Endodermal cell (in vitro differentiated cells): ENCODE data around the gene OR2B2. TPM values are rescaled to one million over a fixed set of nuclear protein-coding genes. Genes with fewer than 3 reads are reported as not detected.

ENCODE experiments used
- DNase-seq: peaks from one replicate; pipeline ENCODE4 v3.0.0-alpha.2; 2017
- H3K27ac ChIP-seq: 2 replicates; pipeline ENCODE4 v1.5.1; 2013; ENCODE audit warnings: mild to moderate bottlenecking, low read depth, low read length, moderate library complexity
- H3K27me3 ChIP-seq: 2 replicates; pipeline ENCODE4 v1.6.1; 2013; ENCODE audit warnings: mild to moderate bottlenecking, low read length, moderate library complexity; ENCODE audit not compliant: insufficient read depth, control insufficient read depth, poor library complexity, severe bottlenecking
- H3K36me3 ChIP-seq: 2 replicates; pipeline ENCODE4 v1.7.0; 2013; ENCODE audit warnings: mild to moderate bottlenecking, low read length, moderate library complexity; ENCODE audit not compliant: control insufficient read depth, insufficient read depth
- H3K4me1 ChIP-seq: one replicate; pipeline ENCODE4 v1.7.0; 2013; ENCODE audit warnings: low read length; ENCODE audit not compliant: control insufficient read depth, insufficient read depth
- H3K4me3 ChIP-seq: 2 replicates; pipeline ENCODE4 v1.5.1; 2013; ENCODE audit warnings: mild to moderate bottlenecking, low read length, moderate library complexity
- H3K9ac ChIP-seq: 2 replicates; pipeline ENCODE4 v1.6.1; 2013; ENCODE audit warnings: mild to moderate bottlenecking, low read length, moderate library complexity; ENCODE audit not compliant: poor library complexity, severe bottlenecking; ENCODE audit errors: extremely low read depth
- H3K9me3 ChIP-seq: 2 replicates; pipeline ENCODE4 v1.6.1; 2013; ENCODE audit warnings: mild to moderate bottlenecking, low read length, moderate library complexity; ENCODE audit not compliant: control insufficient read depth
- H3K27ac Mint-ChIP-seq: 2 replicates; pipeline ENCODE4 v1.8.0; 2020; ENCODE audit warnings: mixed read lengths
- H3K27me3 Mint-ChIP-seq: 2 replicates; pipeline ENCODE4 v1.8.0; 2021; ENCODE audit warnings: mild to moderate bottlenecking, mixed read lengths; ENCODE audit not compliant: insufficient read depth
- H3K36me3 Mint-ChIP-seq: 2 replicates; pipeline ENCODE4 v1.8.0; 2020; ENCODE audit warnings: low read depth, mixed read lengths
- H3K4me1 Mint-ChIP-seq: 2 replicates; pipeline ENCODE4 v1.8.0; 2020; ENCODE audit warnings: mixed read lengths
- H3K4me3 Mint-ChIP-seq: 2 replicates; pipeline ENCODE4 v1.8.0; 2020; ENCODE audit warnings: mild to moderate bottlenecking, moderate library complexity, mixed read lengths
- H3K9me3 Mint-ChIP-seq: 2 replicates; pipeline ENCODE4 v1.8.0; 2020; ENCODE audit warnings: mild to moderate bottlenecking, mixed read lengths
- WGBS, 2 experiments: methylation state at CpG; one replicate each; pipeline versions ENCODE4 v1.1.5 to v1.1.7; 2013; ENCODE audit warnings: missing lambda C conversion rate in 2 of 2, mixed read lengths in 1 of 2; ENCODE audit not compliant: insufficient coverage in 1 of 2, insufficient read length in 1 of 2; 5-methylcytosine and 5-hydroxymethylcytosine counted together
- total RNA-seq, 2 donors: library from RNA; stranded (reverse); fragmentation: NEBNext Ultra II Directional in 1 of 2; extraction: Animal tissue kit (Norgen Biotek cat#: 25700) in 1 of 2; gene quantifications; 2 replicates in 1 of 2; 3 replicates in 1 of 2; pipeline ENCODE4 v1.2.1, GENCODE V29; 2021
- TF ChIP-seq, protein P1 (sequence below): fragments of 200-600 bp; sonication (generic); conservative IDR thresholded peaks from 2 replicates; pipeline ENCODE4 v1.5.0; 2021; ENCODE audit warnings: antibody characterized with exemption, mild to moderate bottlenecking

Gene OR2B2
- total RNA-seq, 2 donors from 2014 or later, result not detected

DNA sequence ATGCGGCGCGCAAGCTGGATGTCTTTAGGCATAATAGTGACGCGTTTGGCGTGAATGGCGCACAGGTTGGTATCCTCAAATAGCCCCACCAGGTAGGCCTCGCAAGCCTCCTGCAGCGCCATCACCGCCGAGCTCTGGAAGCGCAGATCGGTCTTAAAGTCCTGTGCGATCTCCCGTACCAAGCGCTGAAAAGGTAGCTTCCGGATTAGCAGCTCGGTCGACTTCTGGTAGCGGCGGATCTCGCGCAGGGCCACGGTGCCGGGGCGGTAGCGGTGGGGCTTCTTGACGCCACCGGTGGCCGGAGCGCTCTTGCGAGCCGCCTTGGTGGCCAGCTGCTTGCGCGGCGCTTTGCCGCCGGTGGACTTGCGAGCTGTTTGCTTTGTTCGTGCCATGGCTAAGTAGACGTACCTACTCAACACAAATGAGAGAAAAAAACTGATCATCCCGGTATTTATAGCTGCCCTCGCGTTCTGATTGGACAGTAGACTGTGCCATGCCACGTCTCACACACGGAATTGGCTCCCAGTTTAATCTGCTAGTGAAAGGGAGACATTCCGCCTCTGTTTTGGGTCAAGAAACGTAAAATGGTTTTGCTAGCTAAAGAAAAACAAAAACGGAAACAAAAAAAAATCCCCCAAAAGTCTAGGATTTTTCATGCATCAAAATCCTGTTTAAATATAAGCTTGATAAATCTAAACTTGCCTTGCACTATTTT is 40.1 kb downstream of the OR2B2 start:
- peak overlapping the region; percentile 94 for H3K27ac ChIP-seq
- no peaks in the 10 kb centered on the region for H3K4me1 ChIP-seq
- H3K4me3 ChIP-seq, result peak overlapping the region; percentile 81
- 31 to 41% methylated on average over 35 to 49 of the region's 49 CpGs for WGBS, 2 experiments
- Mint-ChIP-seq H3K4me1 (peaks cover 28% of the 10 kb centered on the region), H3K27ac (peak overlapping the region; percentile 99), H3K36me3 (no peaks in the 10 kb centered on the region), H3K9me3 (peaks cover 3% of the 10 kb centered on the region), H3K4me3 (peak overlapping the region; percentile 83), H3K27me3 (no peaks in the 10 kb centered on the region)
- H3K27me3 ChIP-seq, result no peaks in the 10 kb centered on the region
- peak overlapping the region; percentile 89 for H3K9ac ChIP-seq
- TF ChIP-seq, protein P1, sequence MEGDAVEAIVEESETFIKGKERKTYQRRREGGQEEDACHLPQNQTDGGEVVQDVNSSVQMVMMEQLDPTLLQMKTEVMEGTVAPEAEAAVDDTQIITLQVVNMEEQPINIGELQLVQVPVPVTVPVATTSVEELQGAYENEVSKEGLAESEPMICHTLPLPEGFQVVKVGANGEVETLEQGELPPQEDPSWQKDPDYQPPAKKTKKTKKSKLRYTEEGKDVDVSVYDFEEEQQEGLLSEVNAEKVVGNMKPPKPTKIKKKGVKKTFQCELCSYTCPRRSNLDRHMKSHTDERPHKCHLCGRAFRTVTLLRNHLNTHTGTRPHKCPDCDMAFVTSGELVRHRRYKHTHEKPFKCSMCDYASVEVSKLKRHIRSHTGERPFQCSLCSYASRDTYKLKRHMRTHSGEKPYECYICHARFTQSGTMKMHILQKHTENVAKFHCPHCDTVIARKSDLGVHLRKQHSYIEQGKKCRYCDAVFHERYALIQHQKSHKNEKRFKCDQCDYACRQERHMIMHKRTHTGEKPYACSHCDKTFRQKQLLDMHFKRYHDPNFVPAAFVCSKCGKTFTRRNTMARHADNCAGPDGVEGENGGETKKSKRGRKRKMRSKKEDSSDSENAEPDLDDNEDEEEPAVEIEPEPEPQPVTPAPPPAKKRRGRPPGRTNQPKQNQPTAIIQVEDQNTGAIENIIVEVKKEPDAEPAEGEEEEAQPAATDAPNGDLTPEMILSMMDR, result peak; percentile 51
- no peaks in the 10 kb centered on the region for H3K36me3 ChIP-seq
- DNase-seq, result peak; percentile 89
- H3K9me3 ChIP-seq, result no peaks in the 10 kb centered on the region

DNA sequence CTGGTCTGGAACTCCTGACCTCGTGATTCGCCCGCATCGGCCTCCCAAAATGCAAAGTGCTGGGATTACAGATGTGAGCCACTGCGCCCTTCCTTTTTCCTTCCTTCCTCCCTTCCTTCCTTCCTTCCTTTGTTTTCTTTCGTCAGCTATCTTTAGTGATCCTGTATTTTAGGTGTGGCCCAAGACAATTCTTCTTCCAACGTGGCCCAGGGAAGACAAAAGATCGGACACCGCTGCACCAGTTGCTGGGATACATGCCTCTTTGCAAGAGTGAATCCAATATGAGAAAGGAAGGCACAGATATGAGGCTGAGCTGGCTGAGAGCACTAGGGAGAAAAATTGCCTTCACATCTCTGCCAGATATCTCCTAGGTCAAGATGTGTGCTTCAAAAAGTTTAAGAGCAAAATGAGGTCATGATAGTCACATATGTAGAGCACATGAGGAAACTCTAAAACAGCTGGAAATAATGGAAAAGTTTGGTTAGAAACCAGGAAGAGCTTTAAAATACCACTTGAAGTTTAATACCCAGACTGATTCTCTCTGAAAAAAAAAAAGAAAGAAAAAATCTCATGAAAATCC is 41.8 kb downstream of the OR2B2 start:
- Histone ChIP-seq H3K36me3 (no peaks in the 10 kb centered on the region), H3K27ac (no peak overlapping the region), H3K9me3 (no peaks in the 10 kb centered on the region), H3K27me3 (no peaks in the 10 kb centered on the region), H3K4me1 (no peaks in the 10 kb centered on the region), H3K9ac (no peak overlapping the region), H3K4me3 (no peak overlapping the region)
- TF ChIP-seq, protein P1, result no peak
- Mint-ChIP-seq H3K27ac (peak overlapping the region; percentile 80), H3K27me3 (no peaks in the 10 kb centered on the region), H3K4me3 (no peak overlapping the region), H3K9me3 (no peaks in the 10 kb centered on the region), H3K4me1 (peaks cover 30% of the 10 kb centered on the region), H3K36me3 (no peaks in the 10 kb centered on the region)
- peak; percentile 51 for DNase-seq
- 95 to 97% methylated on average over 4 to 9 of the region's 9 CpGs for WGBS, 2 experiments

DNA sequence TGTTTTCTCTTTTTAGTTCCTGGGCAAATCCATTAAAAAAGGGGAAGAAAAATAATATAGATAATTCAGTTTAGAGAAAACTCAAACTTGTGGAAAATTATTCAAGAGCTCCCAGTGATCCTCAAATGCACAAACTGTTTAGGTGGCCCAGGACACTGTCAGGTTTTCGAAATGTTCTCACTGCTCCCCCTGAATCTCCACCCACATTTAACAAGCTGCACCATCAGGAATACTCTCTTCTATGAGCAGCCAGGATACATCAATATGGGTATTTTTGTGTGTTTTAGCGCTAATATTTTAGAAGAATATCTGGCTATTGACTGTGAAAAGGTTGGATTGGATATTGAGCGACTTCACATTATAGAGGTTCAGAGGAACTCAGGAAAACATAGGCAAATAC is 43.9 kb downstream of the OR2B2 start:
- Histone ChIP-seq H3K4me1 (no peaks in the 10 kb centered on the region), H3K27me3 (no peaks in the 10 kb centered on the region), H3K27ac (no peak overlapping the region), H3K9ac (peak overlapping the region; percentile 6), H3K4me3 (no peak overlapping the region), H3K36me3 (no peaks in the 10 kb centered on the region), H3K9me3 (no peaks in the 10 kb centered on the region)
- peaks cover 3% of the 10 kb centered on the region for H3K36me3 Mint-ChIP-seq
- H3K4me1 Mint-ChIP-seq, result peaks cover 23% of the 10 kb centered on the region
- TF ChIP-seq, protein P1, result no peak
- DNase-seq, result no peak
- WGBS, 2 experiments, result 92 to 94% methylated on average over 2 to 3 of the region's 3 CpGs
- H3K27ac Mint-ChIP-seq, result peak overlapping the region; percentile 98
- H3K27me3 Mint-ChIP-seq, result no peaks in the 10 kb centered on the region
- peaks cover 14% of the 10 kb centered on the region for H3K9me3 Mint-ChIP-seq
- peak overlapping the region; percentile 77 for H3K4me3 Mint-ChIP-seq
